Cardiac muscle cell (in vitro differentiated cells and primary cell): ENCODE data around the gene NEK10. TPM values are rescaled to one million over a fixed set of nuclear protein-coding genes. Genes with fewer than 3 reads are reported as not detected.

ENCODE experiments used
- DNase-seq, 2 donors: peaks; one replicate each; pipeline versions ENCODE4 v3.0.0 to v3.0.0-alpha.2; 2010 to 2017; ENCODE audit warnings: low read depth in 1 of 2, low spot score in 1 of 2
- H3K27ac ChIP-seq: fragments of 200-600 bp; sonication (generic); 2 replicates; pipeline ENCODE4 v1.5.1; 2016
- H3K27me3 ChIP-seq: fragments of 200-600 bp; sonication (generic); 2 replicates; pipeline ENCODE4 v1.6.0; 2016; ENCODE audit warnings: control low read depth
- H3K36me3 ChIP-seq: fragments of 200-600 bp; sonication (generic); 2 replicates; pipeline ENCODE4 v1.5.1; 2016; ENCODE audit warnings: control low read depth
- H3K4me1 ChIP-seq: fragments of 200-600 bp; sonication (generic); 2 replicates; pipeline ENCODE4 v1.8.1; 2017; ENCODE audit warnings: low read depth, mild to moderate bottlenecking, mixed run types
- H3K4me3 ChIP-seq: fragments of 200-600 bp; sonication (generic); 2 replicates; pipeline ENCODE4 v1.5.1; 2016; ENCODE audit warnings: mild to moderate bottlenecking
- H3K9me3 ChIP-seq: fragments of 200-600 bp; sonication (generic); 2 replicates; pipeline ENCODE4 v1.5.1; 2017; ENCODE audit warnings: low read depth, mild to moderate bottlenecking, control low read depth
- polyA plus RNA-seq: library from polyadenylated mRNA; unstranded; fragments of >200 nt; fragmentation: Nextera tagmentation; extraction: Ambion mirVana; gene quantifications from 2 replicates; pipeline ENCODE4 v1.2.1, GENCODE V29; 2016
- total RNA-seq: library from RNA; depleted of rRNA; stranded (reverse); fragments of >200 nt; gene quantifications from 2 replicates; pipeline ENCODE4 v1.2.3, GENCODE V29; 2016
- TF ChIP-seq, protein P1 (sequence below): IDR thresholded peaks from 2 replicates; pipeline ENCODE4 v1.5.1; 2012; ENCODE audit warnings: low read depth, mild to moderate bottlenecking, low read length

NEK10 gene
- total and polyA plus RNA-seq, 2 experiments from 2014 or later, result 0.54 to 2.1 TPM

DNA sequence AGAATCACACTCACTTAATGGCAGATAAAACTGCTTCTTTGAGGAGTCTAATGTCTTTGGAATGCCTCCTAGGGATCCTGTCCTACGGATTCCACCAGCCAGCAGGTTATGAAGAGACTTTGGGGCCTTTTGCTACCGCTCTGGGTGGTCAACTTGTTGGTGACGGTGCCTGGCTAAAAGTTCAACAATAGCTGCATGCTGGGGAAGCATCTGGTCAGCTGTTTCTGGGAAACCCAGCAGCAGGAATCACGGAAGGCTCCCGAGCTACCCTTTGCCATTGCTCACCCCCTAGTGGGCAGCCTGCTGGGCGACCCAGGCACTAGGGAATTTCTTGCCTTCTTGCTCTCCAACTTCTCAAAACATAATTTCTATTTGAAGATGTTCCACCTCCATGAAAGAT lies 263.3 kb downstream of the NEK10 start:
- TF ChIP-seq, protein P1, sequence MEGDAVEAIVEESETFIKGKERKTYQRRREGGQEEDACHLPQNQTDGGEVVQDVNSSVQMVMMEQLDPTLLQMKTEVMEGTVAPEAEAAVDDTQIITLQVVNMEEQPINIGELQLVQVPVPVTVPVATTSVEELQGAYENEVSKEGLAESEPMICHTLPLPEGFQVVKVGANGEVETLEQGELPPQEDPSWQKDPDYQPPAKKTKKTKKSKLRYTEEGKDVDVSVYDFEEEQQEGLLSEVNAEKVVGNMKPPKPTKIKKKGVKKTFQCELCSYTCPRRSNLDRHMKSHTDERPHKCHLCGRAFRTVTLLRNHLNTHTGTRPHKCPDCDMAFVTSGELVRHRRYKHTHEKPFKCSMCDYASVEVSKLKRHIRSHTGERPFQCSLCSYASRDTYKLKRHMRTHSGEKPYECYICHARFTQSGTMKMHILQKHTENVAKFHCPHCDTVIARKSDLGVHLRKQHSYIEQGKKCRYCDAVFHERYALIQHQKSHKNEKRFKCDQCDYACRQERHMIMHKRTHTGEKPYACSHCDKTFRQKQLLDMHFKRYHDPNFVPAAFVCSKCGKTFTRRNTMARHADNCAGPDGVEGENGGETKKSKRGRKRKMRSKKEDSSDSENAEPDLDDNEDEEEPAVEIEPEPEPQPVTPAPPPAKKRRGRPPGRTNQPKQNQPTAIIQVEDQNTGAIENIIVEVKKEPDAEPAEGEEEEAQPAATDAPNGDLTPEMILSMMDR, result peak; percentile 8
- no peak overlapping the region for H3K4me3 ChIP-seq
- no peak overlapping the region for H3K27ac ChIP-seq
- no peaks in the 10 kb centered on the region for H3K36me3 ChIP-seq
- H3K4me1 ChIP-seq, result no peaks in the 10 kb centered on the region
- no peaks in the 10 kb centered on the region for H3K9me3 ChIP-seq
- peak in 1 of 2 donors; percentile 32 for DNase-seq
- H3K27me3 ChIP-seq, result no peaks in the 10 kb centered on the region

DNA sequence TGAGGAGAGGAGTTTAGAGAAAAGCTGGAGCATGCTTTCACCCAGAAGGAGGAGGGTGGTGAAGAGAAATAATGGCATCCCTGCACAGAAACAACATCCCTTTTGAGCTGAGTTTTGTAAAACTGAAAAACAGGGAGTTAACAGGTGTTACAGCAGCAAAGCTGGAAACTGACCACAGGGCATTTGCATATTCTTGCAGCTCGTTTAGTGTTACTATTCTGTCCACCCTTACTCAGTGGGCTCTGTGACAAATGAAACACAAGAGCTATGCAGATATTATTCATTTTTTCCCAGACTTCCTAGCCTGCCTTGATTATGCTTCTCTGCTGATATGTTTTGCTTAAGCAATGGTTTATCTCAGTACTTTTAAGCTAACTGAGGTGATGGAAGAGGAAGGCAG lies 272.0 kb downstream of the NEK10 start:
- no peak for DNase-seq
- H3K36me3 ChIP-seq, result no peaks in the 10 kb centered on the region
- TF ChIP-seq, protein P1, result no peak
- H3K27me3 ChIP-seq, result no peaks in the 10 kb centered on the region
- H3K27ac ChIP-seq, result no peak overlapping the region
- no peaks in the 10 kb centered on the region for H3K4me1 ChIP-seq
- no peak overlapping the region for H3K4me3 ChIP-seq
- H3K9me3 ChIP-seq, result no peaks in the 10 kb centered on the region

DNA sequence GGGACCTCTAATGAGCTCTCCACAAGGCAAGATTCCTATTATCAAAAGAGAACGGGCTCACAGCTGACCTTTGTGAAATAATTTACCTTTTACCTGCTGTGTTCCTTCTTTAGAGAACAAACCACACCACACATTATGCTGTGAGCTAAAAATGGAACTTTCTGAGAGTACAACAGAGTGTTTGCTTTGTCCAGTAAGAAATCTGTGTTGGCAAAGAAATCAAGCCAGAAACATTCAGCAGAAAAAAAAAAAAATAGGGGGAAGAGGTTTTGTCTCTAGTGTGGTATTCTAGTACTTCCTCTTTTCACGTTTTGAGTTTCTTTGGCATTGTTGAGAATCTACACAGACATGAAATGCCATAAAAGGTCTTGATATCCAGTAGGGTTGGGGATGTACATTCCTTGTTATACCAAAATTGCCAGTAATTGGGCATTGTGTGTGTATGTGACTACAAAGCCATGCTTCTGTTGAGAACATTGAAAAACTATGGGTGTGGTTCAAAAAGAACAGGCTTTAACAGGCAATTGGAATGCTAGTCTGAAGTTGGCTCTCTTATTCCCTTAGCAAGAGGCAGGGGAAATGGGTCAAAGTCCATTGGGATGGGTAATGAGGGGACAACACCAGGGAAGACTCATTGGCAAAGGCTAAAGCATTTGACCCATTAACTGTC lies 273.5 kb downstream of the NEK10 start:
- no peak overlapping the region for H3K4me3 ChIP-seq
- no peaks in the 10 kb centered on the region for H3K4me1 ChIP-seq
- no peaks in the 10 kb centered on the region for H3K9me3 ChIP-seq
- H3K27ac ChIP-seq, result no peak overlapping the region
- H3K27me3 ChIP-seq, result no peaks in the 10 kb centered on the region
- no peak for DNase-seq
- TF ChIP-seq, protein P1, result no peak
- H3K36me3 ChIP-seq, result no peaks in the 10 kb centered on the region

DNA sequence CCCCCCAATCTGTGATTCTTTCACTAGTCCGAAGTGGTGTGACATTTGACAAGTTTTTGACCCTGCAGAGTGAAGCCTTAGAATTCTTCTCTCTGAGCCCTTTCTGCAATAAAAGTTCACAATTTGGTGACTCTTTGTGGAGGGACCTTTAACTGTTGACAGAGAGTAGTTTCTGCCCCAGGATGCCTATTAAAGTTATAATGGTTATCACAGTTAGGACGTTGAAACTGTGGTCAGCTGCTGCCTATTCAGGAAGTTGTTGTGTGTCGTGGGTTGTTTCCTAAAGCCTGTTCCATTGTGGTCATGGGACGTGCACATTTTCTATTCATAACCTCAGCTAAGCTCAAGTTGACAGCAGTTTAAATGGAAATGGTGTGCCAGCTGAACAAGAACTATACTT lies 274.5 kb downstream of the NEK10 start:
- no peaks in the 10 kb centered on the region for H3K27me3 ChIP-seq
- no peak overlapping the region for H3K27ac ChIP-seq
- TF ChIP-seq, protein P1, result no peak
- no peak overlapping the region for H3K4me3 ChIP-seq
- H3K36me3 ChIP-seq, result no peaks in the 10 kb centered on the region
- no peaks in the 10 kb centered on the region for H3K4me1 ChIP-seq
- H3K9me3 ChIP-seq, result no peaks in the 10 kb centered on the region
- DNase-seq, result no peak

DNA sequence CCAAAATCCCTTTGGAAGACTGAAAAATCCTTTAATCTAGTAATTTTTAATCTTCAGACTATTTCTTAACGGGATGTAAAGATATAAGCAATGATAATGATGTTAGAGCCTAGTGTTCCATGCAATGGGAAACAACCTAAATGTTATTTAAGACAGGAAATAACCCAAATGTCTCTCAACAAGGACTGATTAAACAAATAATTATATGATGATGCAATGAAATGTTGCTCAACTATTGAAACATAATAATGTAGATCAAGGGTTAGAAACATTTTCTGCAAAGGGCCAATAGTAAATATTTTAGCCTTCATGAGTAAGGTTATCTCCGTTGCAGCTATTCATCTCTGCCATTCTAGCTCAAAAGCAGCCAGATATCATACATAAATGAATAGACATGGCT lies 275.4 kb downstream of the NEK10 start:
- Histone ChIP-seq H3K27ac (no peak overlapping the region), H3K4me1 (no peaks in the 10 kb centered on the region), H3K27me3 (no peaks in the 10 kb centered on the region), H3K4me3 (no peak overlapping the region), H3K36me3 (no peaks in the 10 kb centered on the region), H3K9me3 (no peaks in the 10 kb centered on the region)
- TF ChIP-seq, protein P1, result no peak
- peak in 1 of 2 donors; percentile 37 for DNase-seq
